D721Med (cell line): ENCODE measurements around the gene DIDO1.

Source experiments
- DNase-seq: peaks from one replicate; pipeline ENCODE4 v3.0.0; 2011; ENCODE audit warnings: low spot score; ENCODE audit not compliant: insufficient read length
- FAIRE-seq: peaks from 2 replicates; lab custom pipeline; 2011; peaks lifted over from hg19 to GRCh38; lab: Jason Lieb, UNC
- CTCF ChIP-seq: IDR thresholded peaks from 2 replicates; pipeline ENCODE4 v1.5.1; 2012; ENCODE audit warnings: mild to moderate bottlenecking, control low read depth; ENCODE audit not compliant: insufficient read depth; ENCODE audit errors: missing control alignments

Gene DIDO1

GRCh38 chr20:62828511-62829230 is 97.6 kb downstream of the DIDO1 start:
- no peak for TF ChIP-seq CTCF
- DNase-seq (no peak), FAIRE-seq (no peak)

- no peak for TF ChIP-seq CTCF
- FAIRE-seq = no peak
- no peak for DNase-seq
These were observed 98.3 kb downstream of the DIDO1 start for GRCh38 chr20:62828051-62828450.
